GM18508 (cell line): Measurements from ENCODE around the gene GPR137C.
"Not testable (repeated sequence)": the region's sequence is repeated elsewhere in the genome, so short reads cannot be mapped to it uniquely, and the experiment has no call there.

Experiments used
- ATAC-seq: cut with Tn5 transposase; IDR thresholded peaks from one replicate; pipeline ENCODE4 v1.9.1; 2021; ENCODE audit warnings: moderate number of reproducible peaks; ENCODE audit not compliant: insufficient read depth, unreplicated experiment

GPR137C gene

GRCh38 chr14:52558688-52559087 lies 6.1 kb downstream of the GPR137C start:
- ATAC-seq: no peak

- no peak for ATAC-seq
Measured at GRCh38 chr14:52563120-52563519, 10.5 kb downstream of the GPR137C start.

GRCh38 chr14:52568454-52568853 lies 15.8 kb downstream of the GPR137C start:
- ATAC-seq: not testable (repeated sequence)

DNA sequence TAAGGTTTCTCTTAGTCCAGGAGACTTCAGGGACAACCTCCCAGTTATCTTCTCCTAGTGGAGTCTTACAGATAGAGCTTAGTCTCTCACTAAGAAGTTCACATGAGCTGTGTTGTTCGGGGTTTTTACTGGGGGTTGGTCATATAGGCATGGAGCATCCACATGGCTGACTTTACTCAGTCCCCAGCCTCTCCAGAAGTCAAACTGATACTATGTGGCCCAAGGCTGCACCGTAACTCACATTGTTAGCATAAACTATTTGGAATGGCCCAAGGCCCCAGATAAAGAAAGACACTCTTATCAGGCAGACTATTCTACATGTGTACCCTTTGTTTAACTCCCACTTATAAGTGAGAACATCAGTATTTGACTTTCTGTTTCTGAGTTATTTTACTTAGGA lies 23.2 kb downstream of the GPR137C start:
- no peak for ATAC-seq

- ATAC-seq: no peak
Measured at GRCh38 chr14:52583544-52583943, 30.9 kb downstream of the GPR137C start.

DNA sequence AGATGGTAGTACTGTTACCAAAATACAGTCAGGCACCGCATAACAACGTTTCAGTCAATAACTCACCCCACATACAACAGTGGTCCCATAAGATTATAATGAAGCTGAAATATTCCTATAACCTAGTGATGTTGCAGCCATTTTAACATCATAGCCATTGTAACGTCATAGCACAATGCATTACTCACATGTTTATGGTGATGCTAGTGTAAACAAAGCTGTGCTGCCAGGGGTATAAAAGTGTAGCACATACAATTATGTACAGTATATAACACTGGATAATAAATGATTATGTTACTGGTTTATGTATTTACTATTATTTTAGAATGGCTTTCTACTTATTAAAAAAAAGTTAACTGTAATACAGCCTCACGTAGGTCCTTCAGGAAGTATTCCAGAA lies 37.0 kb downstream of the GPR137C start:
- ATAC-seq: no peak

- no peak for ATAC-seq
Measured at GRCh38 chr14:52590318-52590717, 37.7 kb downstream of the GPR137C start.

DNA sequence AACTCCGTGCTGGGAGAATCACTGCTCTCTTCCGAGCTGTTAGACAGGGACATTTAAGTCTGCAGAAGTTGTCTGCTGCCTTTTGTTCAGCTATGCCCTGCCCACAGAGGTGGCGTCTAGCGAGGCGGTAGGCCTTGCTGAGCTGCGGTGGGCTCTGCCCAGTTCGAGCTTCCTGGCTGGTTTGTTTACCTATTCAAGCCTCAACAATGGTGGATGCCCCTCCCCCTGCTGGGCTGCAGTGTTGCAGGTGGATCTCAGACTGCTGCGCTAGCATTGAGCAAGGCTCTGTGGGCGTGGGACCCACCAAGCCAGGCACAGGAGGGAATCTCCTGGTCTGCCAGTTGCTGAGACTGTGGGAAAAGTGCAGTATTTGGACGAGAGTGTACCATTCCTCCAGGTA lies 43.7 kb downstream of the GPR137C start:
- ATAC-seq: no peak

GRCh38 chr14:52596861-52597260 lies 44.2 kb downstream of the GPR137C start:
- no peak for ATAC-seq

DNA sequence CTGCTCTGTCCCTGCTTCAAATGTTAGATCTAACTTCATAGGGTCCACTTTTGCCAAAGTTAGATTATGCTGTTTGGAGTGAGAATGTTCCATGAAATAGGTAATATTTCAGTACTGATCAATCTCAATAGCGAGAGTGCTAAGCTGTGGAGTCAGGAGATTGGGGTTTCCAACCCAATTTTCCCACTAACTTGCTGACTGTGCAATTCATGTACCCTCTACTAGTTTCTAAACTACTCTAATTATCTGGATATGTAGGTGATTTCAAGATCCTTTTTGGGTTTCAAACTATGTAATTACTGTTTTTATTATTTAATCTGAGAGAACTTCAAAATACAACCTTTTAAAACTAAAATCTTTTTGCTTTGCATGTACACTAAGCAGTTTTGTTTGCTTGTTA lies 45.9 kb downstream of the GPR137C start:
- no peak for ATAC-seq

GRCh38 chr14:52599974-52600373 lies 47.3 kb downstream of the GPR137C start:
- no peak for ATAC-seq

GRCh38 chr14:52602131-52602530 lies 49.5 kb downstream of the GPR137C start:
- ATAC-seq: no peak

DNA sequence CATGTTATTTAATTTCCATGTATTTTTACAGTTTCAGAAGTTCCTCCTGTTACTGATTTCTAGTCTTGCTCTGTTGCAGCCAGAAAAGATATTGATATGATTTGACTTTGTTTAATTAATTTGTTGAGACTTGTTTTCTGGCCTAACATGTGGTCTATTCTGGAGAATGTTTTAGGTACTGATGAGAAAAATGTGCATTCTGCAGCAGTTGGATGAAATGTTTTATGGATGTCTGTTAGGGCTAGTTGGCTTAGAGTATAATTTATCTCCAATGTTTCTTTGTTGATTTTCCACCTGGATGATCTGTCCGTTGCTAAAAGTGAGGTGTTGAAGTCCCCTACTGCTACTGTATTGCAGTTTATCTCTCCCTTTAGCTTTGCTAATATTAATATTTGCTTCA lies 54.4 kb downstream of the GPR137C start:
- no peak for ATAC-seq

- ATAC-seq: no peak
Measured at GRCh38 chr14:52609445-52610044, 56.9 kb downstream of the GPR137C start.

- no peak for ATAC-seq
Measured at GRCh38 chr14:52610187-52610586, 57.6 kb downstream of the GPR137C start.

DNA sequence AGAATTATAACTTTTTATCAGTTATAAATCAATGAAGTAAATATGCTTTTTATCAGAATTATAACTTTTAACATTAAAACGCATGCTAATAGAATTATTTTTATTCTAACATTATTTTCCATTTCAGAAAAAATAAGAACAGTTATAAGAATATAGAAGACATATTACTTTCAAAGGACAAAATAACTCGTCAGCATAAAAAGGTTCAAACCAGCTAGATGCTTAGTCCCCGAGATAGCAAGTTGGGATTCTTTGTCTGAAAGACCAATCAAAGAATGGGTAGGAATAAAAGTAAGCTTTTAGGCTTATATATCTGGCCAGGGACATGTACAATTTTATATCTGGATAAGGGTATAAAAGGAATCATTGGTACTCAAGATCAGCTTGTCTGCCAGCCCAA lies 66.0 kb downstream of the GPR137C start:
- ATAC-seq: no peak

DNA sequence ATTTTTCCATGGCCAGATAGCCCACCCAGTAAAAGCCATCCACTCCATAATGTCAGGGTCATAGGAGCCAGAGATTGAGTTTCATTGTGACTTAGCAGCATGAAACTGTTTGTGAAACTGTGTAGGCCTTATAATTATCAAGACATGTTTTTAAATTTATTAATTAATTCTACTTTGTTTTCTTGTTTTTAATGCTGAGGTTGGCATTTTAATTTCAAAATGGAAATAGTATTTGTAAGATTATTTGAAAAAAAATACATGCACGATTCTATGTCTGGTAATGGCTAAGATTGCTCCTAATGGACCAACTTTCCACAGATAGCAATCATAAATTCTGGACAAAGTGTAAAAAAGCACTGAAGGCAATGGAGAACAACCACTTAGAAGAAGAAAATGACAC lies 67.1 kb downstream of the GPR137C start:
- ATAC-seq: no peak

DNA sequence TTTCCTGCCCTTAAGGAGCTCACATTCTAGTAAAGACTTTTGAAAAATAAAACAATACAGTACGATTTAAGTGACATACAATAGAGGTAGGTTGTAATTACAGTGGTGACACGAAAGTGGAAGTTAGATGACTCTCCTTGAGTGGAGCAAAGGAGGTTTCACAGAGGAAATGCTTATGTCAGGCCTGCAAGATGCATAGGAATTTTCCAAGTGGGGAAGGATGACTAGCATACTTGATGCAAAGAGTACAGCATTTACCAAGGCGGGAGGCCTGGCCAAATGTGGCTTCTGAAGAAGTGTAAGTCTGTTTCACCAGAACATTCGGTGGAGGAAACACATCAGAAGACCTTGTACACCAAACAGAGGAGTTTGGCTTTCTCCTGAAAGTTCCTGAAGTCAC lies 87.5 kb downstream of the GPR137C start:
- ATAC-seq: no peak

GRCh38 chr14:52641745-52642144 lies 89.1 kb downstream of the GPR137C start:
- ATAC-seq: no peak

- no peak for ATAC-seq
Measured at GRCh38 chr14:52649511-52649910, 96.9 kb downstream of the GPR137C start.

- no peak for ATAC-seq
Measured at GRCh38 chr14:52650774-52651173, 98.1 kb downstream of the GPR137C start.

GRCh38 chr14:52656905-52657304 lies 104.3 kb downstream of the GPR137C start:
- ATAC-seq: no peak

DNA sequence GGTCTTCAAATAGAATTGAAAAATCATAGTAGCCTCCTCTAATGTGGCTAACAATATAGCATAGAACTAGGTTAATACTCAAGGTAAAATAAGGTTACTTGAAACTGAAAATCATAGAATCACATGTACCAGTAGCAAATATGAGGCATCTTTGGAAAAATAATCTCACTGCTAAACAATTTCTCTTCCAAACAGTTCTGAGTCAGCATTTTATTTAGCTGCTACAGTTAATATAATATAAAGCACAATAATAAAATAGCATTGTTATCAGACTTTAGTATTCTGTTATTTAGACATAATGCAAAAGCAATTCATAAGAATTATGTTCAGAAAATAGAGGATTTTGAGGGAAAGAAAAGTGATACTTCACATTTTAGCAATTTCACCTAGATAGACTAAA lies 107.7 kb downstream of the GPR137C start:
- ATAC-seq: no peak
